Urinary bladder (tissue), 4 donors: ENCODE measurements around the gene TTYH2. TPM values are rescaled to one million over a fixed set of nuclear protein-coding genes. Genes with fewer than 3 reads are reported as not detected.

Source experiments
- DNase-seq: peaks from one replicate; pipeline ENCODE4 v3.0.0-alpha.2; 2015; ENCODE audit errors: extremely low spot score
- H3K27ac ChIP-seq: one replicate; pipeline ENCODE4 v1.5.1; 2013; ENCODE audit warnings: low read depth, mild to moderate bottlenecking, moderate library complexity
- H3K36me3 ChIP-seq: one replicate; pipeline ENCODE4 v1.6.1; 2013; ENCODE audit warnings: mild to moderate bottlenecking, moderate library complexity; ENCODE audit not compliant: insufficient read depth
- H3K4me1 ChIP-seq: one replicate; pipeline ENCODE4 v1.6.1; 2013; ENCODE audit warnings: mild to moderate bottlenecking, moderate library complexity; ENCODE audit not compliant: insufficient read depth
- H3K4me3 ChIP-seq: one replicate; pipeline ENCODE4 v1.5.1; 2013; ENCODE audit warnings: low read depth, low read length
- WGBS: extraction: QIAGEN DNeasy Blood & Tissue Kit; methylation state at CpG from one replicate; pipeline ENCODE4 v1.1.7; 2013; 5-methylcytosine and 5-hydroxymethylcytosine counted together
- polyA plus RNA-seq: library from polyadenylated mRNA; stranded (reverse); fragments of 200-250 nt; gene quantifications from one replicate; pipeline ENCODE4 v1.2.3, GENCODE V29; 2013
- total RNA-seq: library from RNA; depleted of rRNA; stranded (reverse); fragments of >200 nt; gene quantifications from one replicate; pipeline ENCODE4 v1.2.3, GENCODE V29; 2014
- donor health status: healthy with polysubstance abuse.
- donor health status: healthy.

TTYH2 gene
- total and polyA plus RNA-seq, 2 donors = 8.3 to 20.1 TPM

DNA sequence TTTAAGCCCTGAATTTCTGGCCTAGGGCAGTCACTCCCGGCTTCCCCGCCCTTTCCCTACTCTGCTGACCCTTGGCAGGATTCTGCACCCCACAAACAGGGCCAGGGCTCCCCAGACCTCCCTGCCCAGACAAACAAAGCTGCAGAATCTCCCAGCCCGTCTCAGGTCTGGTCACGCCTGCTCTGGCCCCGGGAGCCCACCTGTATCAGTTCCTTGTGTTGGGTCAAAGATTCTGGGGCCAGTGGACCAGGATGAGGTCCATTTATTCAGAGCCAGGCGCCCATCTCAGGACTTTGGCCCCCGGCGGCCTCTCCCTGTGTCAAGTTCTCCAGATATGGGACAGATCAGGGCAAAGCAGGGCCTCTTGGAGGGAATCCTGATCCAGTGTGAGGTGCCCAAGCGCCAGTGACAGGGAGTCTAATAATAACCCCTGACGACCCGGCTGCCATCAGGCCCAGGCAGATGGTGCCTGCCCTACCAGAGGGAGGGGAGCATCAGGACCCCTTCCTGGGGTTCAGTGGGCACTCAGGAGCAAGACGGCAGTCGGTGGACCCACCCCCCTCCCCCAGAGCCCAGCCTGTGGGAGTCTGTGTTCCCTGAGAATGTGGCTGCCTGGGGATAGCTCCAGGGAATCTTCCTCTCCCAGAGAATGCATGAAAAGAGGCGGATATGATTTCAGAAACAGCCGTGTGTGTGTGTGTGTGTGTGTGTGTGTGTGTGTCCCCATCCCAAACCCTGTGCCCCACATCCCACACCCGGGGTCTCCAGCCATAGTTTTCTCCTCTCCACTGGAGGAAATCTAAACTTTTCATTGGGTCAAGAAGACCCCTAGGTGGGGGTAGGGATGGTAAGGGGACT is 1.3 kb downstream of the TTYH2 start:
- DNase-seq = no peak
- Histone ChIP-seq H3K4me1 (no peaks in the 10 kb centered on the region), H3K4me3 (no peak overlapping the region), H3K27ac (no peak overlapping the region), H3K36me3 (no peaks in the 10 kb centered on the region)
- WGBS = 66% methylated on average over 16 of the region's 16 CpGs

DNA sequence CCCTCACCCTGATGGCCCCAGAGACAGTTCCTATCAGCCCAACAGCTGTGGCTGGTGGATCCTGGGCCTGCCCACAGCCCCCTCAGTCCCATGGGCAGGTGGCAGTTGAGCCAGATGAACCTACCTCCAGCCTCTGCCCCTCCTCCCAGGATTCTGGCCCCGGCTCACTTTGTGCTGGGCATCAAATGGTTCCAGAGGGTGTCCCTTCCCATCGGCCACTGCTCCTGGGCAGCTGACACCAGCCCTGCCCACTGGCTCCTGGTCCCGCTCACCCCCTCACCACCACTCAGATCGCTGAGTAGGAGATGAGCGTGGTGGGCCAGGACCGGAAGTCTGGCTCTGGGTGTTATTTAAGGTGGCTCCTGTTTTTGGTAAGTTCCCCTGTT is 2.0 kb downstream of the TTYH2 start:
- H3K4me3 ChIP-seq = no peak overlapping the region
- DNase-seq = no peak
- H3K36me3 ChIP-seq = no peaks in the 10 kb centered on the region
- 73% methylated on average over 6 of the region's 6 CpGs for WGBS
- no peak overlapping the region for H3K27ac ChIP-seq
- H3K4me1 ChIP-seq = no peaks in the 10 kb centered on the region

DNA sequence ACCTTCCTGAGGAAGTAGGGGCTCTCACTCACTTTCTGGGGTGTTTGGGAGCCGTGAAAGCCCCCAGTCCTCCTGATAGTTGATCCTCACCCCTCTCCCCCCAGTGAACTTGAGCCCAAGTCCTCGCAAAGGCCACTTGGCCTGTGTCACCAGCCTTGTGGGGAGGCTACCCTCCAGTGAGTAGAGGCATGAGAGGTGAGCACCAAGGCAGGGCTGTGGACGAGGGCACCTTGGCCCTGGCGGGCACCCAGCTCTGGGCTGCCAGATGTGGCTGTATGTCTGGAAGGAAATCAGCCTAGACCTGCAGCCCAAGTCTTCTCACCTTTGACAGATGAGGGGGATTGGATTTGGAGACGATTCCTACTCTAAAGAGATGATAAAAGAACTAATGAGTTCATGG is 3.1 kb downstream of the TTYH2 start:
- DNase-seq = no peak
- Histone ChIP-seq H3K4me3 (no peak overlapping the region), H3K27ac (no peak overlapping the region), H3K36me3 (no peaks in the 10 kb centered on the region), H3K4me1 (no peaks in the 10 kb centered on the region)
- 86% methylated on average over 5 of the region's 5 CpGs for WGBS

DNA sequence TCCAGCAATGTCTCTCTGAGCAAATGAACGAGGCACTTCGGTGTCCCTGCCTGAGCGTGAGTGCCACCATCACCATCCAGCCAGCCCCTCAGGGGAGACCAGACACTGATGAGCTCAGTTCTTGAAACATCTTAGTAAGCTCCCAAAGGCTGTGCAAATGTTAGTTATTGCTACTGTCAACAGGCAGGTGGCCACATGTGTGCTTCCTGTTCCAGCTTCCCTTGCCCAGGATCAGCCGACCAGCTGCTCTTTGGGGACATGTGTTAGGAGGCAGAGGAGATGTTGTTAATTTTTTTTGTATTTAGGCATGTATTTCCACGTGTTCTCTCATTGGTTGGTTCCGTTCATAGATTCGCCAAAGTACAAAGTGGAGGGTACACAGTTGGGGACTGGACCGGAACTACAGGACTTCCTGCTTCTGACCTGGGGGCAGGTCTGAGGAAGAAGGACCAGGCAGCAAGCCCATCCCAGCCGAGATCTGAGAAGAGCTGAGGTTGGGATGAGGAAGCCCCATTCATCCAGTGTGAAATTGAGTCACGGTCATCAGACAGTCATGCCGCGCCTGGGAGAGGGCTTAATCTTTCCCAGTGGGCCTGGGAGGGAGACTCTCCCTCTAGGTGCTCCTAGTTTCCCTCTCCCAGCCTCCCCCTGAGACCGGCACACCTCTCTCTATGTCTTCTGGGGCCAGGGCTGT is 3.8 kb downstream of the TTYH2 start:
- H3K4me3 ChIP-seq = no peak overlapping the region
- no peaks in the 10 kb centered on the region for H3K36me3 ChIP-seq
- H3K4me1 ChIP-seq = no peaks in the 10 kb centered on the region
- no peak for DNase-seq
- 75% methylated on average over 13 of the region's 13 CpGs for WGBS
- H3K27ac ChIP-seq = no peak overlapping the region

DNA sequence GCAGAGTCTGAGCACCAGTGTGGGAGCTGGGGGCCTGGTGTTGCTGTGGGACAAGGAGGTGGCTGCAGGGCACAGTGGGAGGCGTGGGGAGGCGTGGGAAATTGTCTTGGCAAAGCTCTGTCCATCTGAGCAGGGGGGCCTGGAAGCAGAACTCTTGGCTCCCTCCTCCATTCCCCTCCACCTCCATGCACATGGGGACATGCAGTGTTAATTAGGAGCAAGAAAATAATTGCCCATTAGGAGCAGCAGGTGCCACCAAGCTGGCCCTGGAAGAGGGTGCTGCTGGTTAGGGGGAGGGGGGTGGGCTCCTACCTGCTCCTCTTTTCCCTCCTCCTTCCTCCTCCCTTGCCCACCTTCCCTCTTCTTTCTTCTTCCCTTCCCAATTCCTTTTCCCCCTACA is 4.5 kb downstream of the TTYH2 start:
- H3K27ac ChIP-seq = no peak overlapping the region
- WGBS = 93% methylated on average over 2 of the region's 2 CpGs
- H3K4me1 ChIP-seq = no peaks in the 10 kb centered on the region
- H3K36me3 ChIP-seq = no peaks in the 10 kb centered on the region
- DNase-seq = no peak
- no peak overlapping the region for H3K4me3 ChIP-seq

DNA sequence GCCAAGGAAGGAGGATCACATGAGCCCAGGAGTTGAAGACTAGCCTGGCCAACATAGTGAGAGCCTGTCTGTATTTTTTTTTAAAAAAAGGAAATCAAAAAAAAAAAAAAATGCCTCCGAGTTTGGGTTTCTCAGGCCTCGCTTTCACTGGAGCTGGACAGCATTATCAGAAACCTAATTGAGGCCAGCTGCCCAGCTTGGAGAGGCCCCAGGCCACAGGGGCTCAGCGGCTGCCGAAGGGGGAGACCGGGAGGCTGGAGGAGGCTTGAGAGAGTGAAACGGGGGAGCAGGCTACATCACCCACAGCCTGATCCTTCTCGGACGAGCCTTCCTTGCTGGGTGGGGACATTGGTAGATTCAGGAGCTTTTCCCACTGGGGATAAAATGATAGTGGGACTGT is 5.1 kb downstream of the TTYH2 start:
- Histone ChIP-seq H3K27ac (no peak overlapping the region), H3K4me3 (no peak overlapping the region), H3K36me3 (no peaks in the 10 kb centered on the region), H3K4me1 (no peaks in the 10 kb centered on the region)
- DNase-seq = no peak
- 52% methylated on average over 8 of the region's 8 CpGs for WGBS

DNA sequence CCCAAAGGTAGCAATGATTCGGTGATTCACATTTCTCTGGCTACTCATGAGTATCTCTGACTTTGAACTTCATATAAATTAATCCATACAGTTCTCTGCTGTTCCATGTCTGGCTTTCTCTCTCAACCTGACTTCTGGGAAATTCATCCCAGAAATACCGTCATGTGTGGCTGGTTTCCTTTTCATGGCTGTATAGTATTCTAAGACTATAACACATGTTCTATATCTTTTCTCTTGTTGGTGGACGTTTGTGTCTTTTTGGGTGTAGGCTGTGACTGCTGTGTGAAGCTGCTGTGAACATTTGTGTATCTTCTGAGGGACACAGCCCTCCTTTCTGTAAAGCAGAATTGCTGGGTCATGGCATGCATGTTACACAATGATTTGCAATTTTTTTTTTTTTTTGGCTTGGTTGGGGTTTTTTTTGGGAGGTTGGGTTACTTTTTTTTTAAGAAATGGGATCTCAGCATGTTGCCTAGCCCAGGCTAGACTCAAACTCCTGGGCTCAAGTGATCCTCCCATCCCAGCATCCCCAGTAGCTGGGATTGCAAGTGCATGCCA is 6.3 kb downstream of the TTYH2 start:
- DNase-seq = no peak
- 86% methylated on average over 3 of the region's 3 CpGs for WGBS
- Histone ChIP-seq H3K27ac (no peak overlapping the region), H3K36me3 (no peaks in the 10 kb centered on the region), H3K4me3 (no peak overlapping the region), H3K4me1 (no peaks in the 10 kb centered on the region)

DNA sequence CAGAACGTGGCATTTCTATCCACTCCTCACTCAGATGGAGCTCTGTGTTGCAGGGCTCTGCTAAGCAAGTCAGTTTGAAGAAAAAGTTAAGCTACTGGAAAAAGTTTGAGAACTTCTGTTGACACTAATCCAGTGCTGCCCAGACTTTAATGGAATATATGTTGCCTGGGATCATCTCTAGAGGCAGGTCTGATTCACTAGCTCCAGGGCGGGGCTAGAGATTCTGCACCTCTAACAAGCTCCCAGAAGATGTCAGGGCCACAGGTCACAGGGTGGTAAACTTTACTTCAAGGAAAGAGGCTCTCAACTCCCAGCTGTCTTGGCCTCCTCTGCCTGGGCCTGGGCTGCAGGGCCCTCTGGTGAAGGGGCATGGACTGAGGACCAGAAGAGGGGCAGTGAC is 6.8 kb downstream of the TTYH2 start:
- Histone ChIP-seq H3K36me3 (no peaks in the 10 kb centered on the region), H3K27ac (no peak overlapping the region), H3K4me1 (no peaks in the 10 kb centered on the region), H3K4me3 (no peak overlapping the region)
- no peak for DNase-seq
- WGBS = 90% methylated on average over 2 of the region's 2 CpGs

DNA sequence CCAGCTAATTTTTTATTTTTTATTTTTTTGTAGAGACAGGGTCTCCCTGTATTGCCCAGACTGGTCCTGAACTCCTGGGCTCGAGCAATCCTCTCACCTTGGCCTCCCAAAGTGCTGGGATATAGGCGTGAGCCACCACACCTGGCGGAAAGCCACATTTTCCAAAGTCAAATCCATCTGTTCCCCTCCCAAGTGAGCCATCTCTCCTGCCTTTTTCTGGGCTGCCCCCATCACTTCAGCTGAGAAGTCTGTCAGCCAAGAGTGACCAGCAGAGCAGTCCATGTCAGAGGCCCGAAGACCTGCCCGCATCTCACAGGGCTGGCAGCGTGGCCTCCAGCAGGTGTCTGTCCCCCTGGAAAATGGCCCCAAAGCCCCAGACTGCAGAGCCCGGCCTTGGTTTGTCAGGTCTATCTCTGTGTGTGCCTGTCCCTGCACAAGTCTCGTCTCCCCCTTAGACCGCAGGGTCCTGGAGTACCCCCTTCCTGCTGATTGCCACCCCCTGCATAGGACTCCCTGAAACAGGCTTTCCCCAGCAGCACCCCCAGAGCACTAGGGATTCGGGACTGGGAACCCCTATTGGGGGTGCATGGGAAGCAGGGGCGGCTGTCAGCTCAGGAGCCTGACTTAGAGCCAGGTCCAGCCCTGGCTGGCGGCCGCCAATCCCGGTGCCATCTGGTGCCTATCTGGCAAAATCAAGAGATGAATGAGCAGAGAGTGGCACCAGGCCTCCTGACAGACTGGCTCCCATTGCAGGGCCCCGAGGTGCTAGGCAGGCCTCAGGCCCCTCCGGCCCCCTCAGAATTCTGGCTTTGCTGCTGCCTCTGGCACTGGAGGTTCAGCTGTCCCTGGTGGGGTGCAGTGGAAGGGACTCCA is 7.8 kb downstream of the TTYH2 start:
- 96% methylated on average over 16 of the region's 16 CpGs for WGBS
- H3K4me1 ChIP-seq = no peaks in the 10 kb centered on the region
- H3K4me3 ChIP-seq = no peak overlapping the region
- no peak overlapping the region for H3K27ac ChIP-seq
- no peak for DNase-seq
- H3K36me3 ChIP-seq = no peaks in the 10 kb centered on the region

DNA sequence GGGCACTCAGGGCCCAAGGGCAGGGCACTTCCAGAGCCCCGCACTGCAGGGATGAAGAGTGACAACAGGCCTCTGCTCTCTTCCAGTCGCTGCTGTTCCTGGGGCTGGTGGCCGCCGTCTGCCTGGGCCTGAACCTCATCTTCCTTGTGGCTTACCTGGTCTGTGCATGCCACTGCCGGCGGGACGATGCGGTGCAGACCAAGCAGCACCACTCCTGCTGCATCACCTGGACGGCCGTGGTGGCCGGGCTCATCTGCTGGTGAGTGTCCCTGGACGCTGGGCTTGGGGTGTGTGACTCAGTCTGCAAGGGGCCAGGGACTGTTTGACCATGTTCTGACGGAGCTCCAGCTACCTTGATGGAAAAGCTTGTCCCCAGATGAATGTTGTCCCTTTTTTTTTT is 9.0 kb downstream of the TTYH2 start:
- no peaks in the 10 kb centered on the region for H3K36me3 ChIP-seq
- H3K4me3 ChIP-seq = no peak overlapping the region
- WGBS = 96% methylated on average over 13 of the region's 13 CpGs
- no peak for DNase-seq
- H3K27ac ChIP-seq = no peak overlapping the region
- H3K4me1 ChIP-seq = no peaks in the 10 kb centered on the region

DNA sequence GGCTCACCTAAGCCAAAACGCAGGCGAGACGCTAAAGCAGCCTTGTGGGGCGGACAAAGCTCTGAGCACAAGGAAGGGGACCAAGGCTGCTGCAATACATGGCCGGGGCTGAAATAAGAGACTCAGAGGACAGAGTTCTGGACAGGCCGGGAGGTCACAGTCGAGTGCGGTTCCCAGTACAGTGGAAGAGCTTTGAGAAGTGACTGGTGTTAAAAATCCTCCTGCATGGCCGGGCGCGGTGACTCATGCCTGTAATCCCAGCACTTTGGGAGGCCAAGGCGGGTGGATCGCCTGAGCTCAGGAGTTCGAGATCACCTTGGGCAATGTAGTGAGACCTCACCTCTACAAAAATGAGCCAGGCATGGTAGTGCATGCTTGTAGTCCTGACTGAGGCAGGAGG is 10.5 kb downstream of the TTYH2 start:
- no peak for DNase-seq
- H3K36me3 ChIP-seq = no peaks in the 10 kb centered on the region
- no peak overlapping the region for H3K27ac ChIP-seq
- H3K4me3 ChIP-seq = no peak overlapping the region
- H3K4me1 ChIP-seq = no peaks in the 10 kb centered on the region
- WGBS = 93% methylated on average over 14 of the region's 14 CpGs

DNA sequence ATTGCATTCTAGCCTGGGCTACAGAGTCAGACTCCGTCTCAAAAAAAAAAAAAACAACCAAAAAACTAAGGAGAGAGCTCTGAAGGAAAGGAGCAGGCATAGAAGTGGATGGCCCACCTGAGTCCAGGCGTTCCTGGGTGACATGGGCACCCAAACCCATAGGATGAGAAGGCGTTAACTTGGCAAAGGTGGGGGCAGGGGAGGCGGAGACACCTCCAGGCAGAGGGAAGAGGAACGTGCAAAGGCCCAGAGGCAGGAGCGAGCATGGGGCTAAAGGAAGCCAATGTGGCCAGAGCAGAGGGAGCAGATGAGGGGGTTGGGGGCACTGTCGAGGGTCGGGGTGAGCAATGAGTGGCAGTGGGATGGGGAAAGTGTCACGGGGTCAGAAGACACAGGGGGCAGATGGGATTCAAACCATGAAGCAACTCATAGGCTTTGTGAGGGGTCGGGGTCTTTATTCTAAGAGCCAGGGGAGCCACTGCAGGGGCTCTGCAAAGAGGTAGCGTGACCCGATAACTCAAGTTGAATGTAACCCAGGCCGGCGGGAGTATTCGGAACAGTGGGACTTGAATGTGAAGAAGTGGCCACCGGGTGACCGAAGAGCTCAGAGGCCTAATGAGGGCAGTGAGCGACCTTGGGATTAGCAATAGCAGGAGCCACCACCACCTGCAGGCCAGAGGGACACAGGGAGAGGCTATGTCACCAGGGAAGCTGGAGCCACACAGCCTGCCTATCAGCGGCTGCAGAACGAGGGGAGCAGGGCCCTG is 11.8 kb downstream of the TTYH2 start:
- H3K27ac ChIP-seq = no peak overlapping the region
- H3K4me3 ChIP-seq = no peak overlapping the region
- H3K36me3 ChIP-seq = no peaks in the 10 kb centered on the region
- DNase-seq = no peak
- 97% methylated on average over 20 of the region's 20 CpGs for WGBS
- H3K4me1 ChIP-seq = no peaks in the 10 kb centered on the region

DNA sequence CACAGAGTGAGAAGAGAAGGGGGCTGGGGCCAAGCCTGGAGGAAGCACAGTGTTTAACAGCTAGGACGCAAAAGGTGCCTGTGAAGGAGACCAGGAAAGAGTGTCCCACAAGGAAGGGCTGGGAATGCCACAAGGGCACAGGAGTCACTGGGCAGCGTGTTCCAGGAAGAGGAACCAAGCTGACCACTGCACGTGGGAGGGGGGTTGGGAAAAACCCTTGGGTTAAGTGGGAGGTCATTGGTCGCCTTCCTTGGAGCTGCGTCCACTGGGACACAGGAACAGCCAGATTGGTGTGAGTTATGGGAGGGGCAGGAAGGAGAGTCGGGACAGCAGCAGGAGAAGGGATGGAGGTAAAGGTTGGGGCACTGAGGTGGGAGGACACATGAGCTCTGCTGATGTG is 12.9 kb downstream of the TTYH2 start:
- H3K36me3 ChIP-seq = no peaks in the 10 kb centered on the region
- H3K27ac ChIP-seq = no peak overlapping the region
- no peak overlapping the region for H3K4me3 ChIP-seq
- no peaks in the 10 kb centered on the region for H3K4me1 ChIP-seq
- DNase-seq = no peak
- WGBS = 78% methylated on average over 6 of the region's 6 CpGs
